Glomerular visceral epithelial cell (primary cell): ENCODE measurements around the gene ORAI1.
"Not testable (repeated sequence)": the region's sequence is repeated elsewhere in the genome, so short reads cannot be mapped to it uniquely, and the experiment has no call there.

ENCODE experiments used
- DNase-seq: peaks from one replicate; pipeline ENCODE4 v3.0.0-alpha.2; 2016; ENCODE audit errors: extremely low spot score

Gene ORAI1

GRCh38 chr12:121649322-121649721 lies 23.0 kb downstream of the ORAI1 start:
- DNase-seq, result no peak

- DNase-seq, result no peak
Observed at GRCh38 chr12:121649819-121650353, 23.6 kb downstream of the ORAI1 start.

- DNase-seq, result no peak
Observed at GRCh38 chr12:121651320-121651719, 25.0 kb downstream of the ORAI1 start.

- no peak for DNase-seq
Observed at GRCh38 chr12:121652767-121653497, 26.6 kb downstream of the ORAI1 start.

GRCh38 chr12:121653999-121654398 lies 27.7 kb downstream of the ORAI1 start:
- DNase-seq, result no peak

GRCh38 chr12:121656122-121656521 lies 29.8 kb downstream of the ORAI1 start:
- DNase-seq, result no peak

GRCh38 chr12:121657305-121658008 lies 31.1 kb downstream of the ORAI1 start:
- no peak for DNase-seq

GRCh38 chr12:121661353-121662105 lies 35.2 kb downstream of the ORAI1 start:
- DNase-seq, result not testable (repeated sequence)

GRCh38 chr12:121663610-121663929 lies 37.2 kb downstream of the ORAI1 start:
- DNase-seq, result no peak

GRCh38 chr12:121666829-121667228 lies 40.5 kb downstream of the ORAI1 start:
- DNase-seq, result not testable (repeated sequence)

GRCh38 chr12:121668750-121669520 lies 42.6 kb downstream of the ORAI1 start:
- peak; percentile 23 for DNase-seq

- no peak for DNase-seq
Observed at GRCh38 chr12:121669521-121669900, 43.2 kb downstream of the ORAI1 start, which contains the start of gene MORN3. Gene MORN3, minus strand, starts transcription at chr12:121669654. Its CDS starts 171 bp downstream, at chr12:121669483.

- DNase-seq, result no peak
Observed at GRCh38 chr12:121673013-121673511, 46.7 kb downstream of the ORAI1 start.

- no peak for DNase-seq
Observed at GRCh38 chr12:121676190-121676589, 49.9 kb downstream of the ORAI1 start.

GRCh38 chr12:121678305-121678704 lies 52.0 kb downstream of the ORAI1 start:
- no peak for DNase-seq

- DNase-seq, result no peak
Observed at GRCh38 chr12:121678716-121679300, 52.5 kb downstream of the ORAI1 start.

- not testable (repeated sequence) for DNase-seq
Observed at GRCh38 chr12:121679661-121680197, 53.4 kb downstream of the ORAI1 start.

- no peak for DNase-seq
Observed at GRCh38 chr12:121688966-121689365, 62.6 kb downstream of the ORAI1 start.

GRCh38 chr12:121689430-121689829 lies 63.1 kb downstream of the ORAI1 start:
- no peak for DNase-seq
